CD14-positive monocyte (primary cell): ENCODE results near the gene CREB5. TPM values are rescaled to one million over a fixed set of nuclear protein-coding genes. Genes with fewer than 3 reads are reported as not detected.

Experiments
- DNase-seq, 3 donors: peaks; one replicate each; pipeline ENCODE4 v3.0.0-alpha.2; 2011 to 2022
- H2AFZ ChIP-seq: 2 replicates; pipeline ENCODE4 v1.6.0; 2012; ENCODE audit warnings: mild to moderate bottlenecking, low read depth, low read length, inconsistent platforms; ENCODE audit not compliant: insufficient read depth, poor library complexity, severe bottlenecking
- H3K27ac ChIP-seq, 2 donors: 1 replicate in 1 of 2; 2 replicates in 1 of 2; pipeline ENCODE4 v1.5.1; 2012 to 2013; ENCODE audit warnings: low read length in 2 of 2, control low read depth in 1 of 2, inconsistent platforms in 1 of 2, low read depth in 1 of 2, mild to moderate bottlenecking in 1 of 2
- H3K27me3 ChIP-seq, 2 donors: one replicate each; pipeline versions ENCODE4 v1.6.0 to v1.6.1; 2011 to 2013; ENCODE audit warnings: low read length in 2 of 2; ENCODE audit not compliant: control insufficient read depth in 2 of 2, insufficient read depth in 2 of 2
- H3K36me3 ChIP-seq, 2 donors: replicated peaks in 1 of 2; 1 replicate in 1 of 2; 2 replicates in 1 of 2; pipeline versions ENCODE4 v1.5.1 to v1.6.1; 2012 to 2013; ENCODE audit warnings: low read length in 2 of 2, control low read depth in 1 of 2, inconsistent platforms in 1 of 2, mild to moderate bottlenecking in 1 of 2; ENCODE audit not compliant: insufficient read depth in 2 of 2, control insufficient read depth in 1 of 2
- H3K4me1 ChIP-seq, 2 donors: 1 replicate in 1 of 2; 2 replicates in 1 of 2; pipeline versions ENCODE4 v1.5.1 to v1.6.1; 2012 to 2013; ENCODE audit warnings: low read length in 2 of 2, control low read depth in 1 of 2, inconsistent platforms in 1 of 2, mild to moderate bottlenecking in 1 of 2, moderate library complexity in 1 of 2; ENCODE audit not compliant: insufficient read depth in 2 of 2, control insufficient read depth in 1 of 2
- H3K4me2 ChIP-seq: replicated peaks from 2 replicates; pipeline ENCODE3; 2012; ENCODE audit warnings: low read length, moderate library complexity, mild to moderate bottlenecking; ENCODE audit not compliant: poor library complexity, severe bottlenecking; ENCODE audit errors: extremely low read depth
- H3K4me3 ChIP-seq, 3 experiments: fragments of 200-600 bp in 1 of 3; sonication (generic) in 1 of 3; replicated peaks in 1 of 3; 1 replicate in 2 of 3; 2 replicates in 1 of 3; pipeline ENCODE4 v1.5.1; 2011 to 2013; ENCODE audit warnings: low read length in 3 of 3, mild to moderate bottlenecking in 3 of 3, control low read depth in 2 of 3, low read depth in 2 of 3, inconsistent platforms in 1 of 3, moderate library complexity in 1 of 3
- H3K79me2 ChIP-seq: 2 replicates; pipeline ENCODE4 v1.6.0; 2012; ENCODE audit warnings: mild to moderate bottlenecking, control low read depth, inconsistent platforms, low read length, moderate library complexity; ENCODE audit not compliant: insufficient read depth
- H3K9ac ChIP-seq: 2 replicates; pipeline ENCODE4 v1.6.0; 2017; ENCODE audit warnings: low read length, mild to moderate bottlenecking; ENCODE audit not compliant: insufficient read depth, poor library complexity, severe bottlenecking
- H3K9me3 ChIP-seq, 2 donors: replicated peaks in 1 of 2; 1 replicate in 1 of 2; 2 replicates in 1 of 2; pipeline versions ENCODE4 v1.5.1 to v1.6.1; 2012 to 2013; ENCODE audit warnings: low read length in 2 of 2, control low read depth in 1 of 2; ENCODE audit not compliant: control insufficient read depth in 1 of 2, insufficient read depth in 1 of 2
- H4K20me1 ChIP-seq: 2 replicates; pipeline ENCODE4 v1.6.0; 2012; ENCODE audit warnings: mild to moderate bottlenecking, low read length, control low read depth, moderate library complexity; ENCODE audit not compliant: insufficient read depth
- H3K27ac Mint-ChIP-seq, 7 donors: one replicate each; pipeline ENCODE4 v1.8.0; 2020; ENCODE audit warnings: mild to moderate bottlenecking in 7 of 7, mixed read lengths in 7 of 7, moderate library complexity in 6 of 7, inconsistent platforms in 2 of 7
- H3K27me3 Mint-ChIP-seq, 3 donors: one replicate each; pipeline ENCODE4 v1.8.0; 2021 to 2022; ENCODE audit warnings: low read depth in 3 of 3, mild to moderate bottlenecking in 3 of 3, mixed read lengths in 3 of 3, moderate library complexity in 3 of 3, inconsistent platforms in 1 of 3
- H3K36me3 Mint-ChIP-seq, 2 donors: one replicate each; pipeline ENCODE4 v1.8.0; 2020; ENCODE audit warnings: mixed read lengths in 2 of 2, inconsistent platforms in 1 of 2, mild to moderate bottlenecking in 1 of 2
- H3K4me1 Mint-ChIP-seq: one replicate; pipeline ENCODE4 v1.8.0; 2020; ENCODE audit warnings: mild to moderate bottlenecking, mixed read lengths
- H3K4me3 Mint-ChIP-seq, 2 donors: one replicate each; pipeline ENCODE4 v1.8.0; 2020; ENCODE audit warnings: mild to moderate bottlenecking in 2 of 2, mixed read lengths in 2 of 2, moderate library complexity in 1 of 2
- H3K9me3 Mint-ChIP-seq, 7 donors: one replicate each; pipeline ENCODE4 v1.8.0; 2020 to 2022; ENCODE audit warnings: mixed read lengths in 7 of 7, mild to moderate bottlenecking in 6 of 7, moderate library complexity in 6 of 7, inconsistent platforms in 2 of 7
- WGBS: methylation state at CpG from one replicate; pipeline ENCODE4 v1.1.5; 2013; ENCODE audit warnings: missing lambda C conversion rate; ENCODE audit not compliant: insufficient coverage; 5-methylcytosine and 5-hydroxymethylcytosine counted together
- intact Hi-C, 2 donors: fragments of 100-400 bp; cut with micrococcal nuclease; formaldehyde crosslinking; loops; one replicate each; pipeline versions ENCODE4 v1.15.0 to v1.15.1; 2023
- polyA plus RNA-seq, 3 donors: library from polyadenylated mRNA; depleted of rRNA in 1 of 3; unstranded in 2 of 3; stranded (reverse) in 1 of 3; fragments of 300-500 nt in 2 of 3; fragments of >200 nt in 1 of 3; fragmentation: Illumina TruSeq in 2 of 3; gene quantifications; 1 replicate in 2 of 3; 2 replicates in 1 of 3; pipeline ENCODE4 v1.2.3, GENCODE V29; 2012 to 2021
- TF ChIP-seq, protein P1 (sequence below): fragments of 200-600 bp; IDR thresholded peaks from one replicate; pipeline ENCODE4 v1.8.0; 2022; ENCODE audit warnings: antibody characterized with exemption, mild to moderate bottlenecking

The CREB5 gene
- polyA plus RNA-seq, 3 donors, result 25.1 to 72.3 (median 44.2) TPM

- Histone ChIP-seq H3K9me3 (no peaks in the 10 kb centered on the region), H3K79me2 (no peaks in the 10 kb centered on the region), H3K36me3 (peaks cover 29 to 66% of the 10 kb centered on the region in 2 donors), H3K27ac (no peak overlapping the region), H3K4me3 (no peak overlapping the region), H3K9ac (no peak overlapping the region), H3K4me2 (no peak overlapping the region), H4K20me1 (peaks cover 81% of the 10 kb centered on the region), H3K27me3 (no peaks in the 10 kb centered on the region), H2AFZ (no peak overlapping the region), H3K4me1 (peaks cover 15 to 16% of the 10 kb centered on the region in 2 donors)
- intact Hi-C loops, result no loop called here
- Mint-ChIP-seq H3K27me3 (peaks cover 2 to 10% (median 3%) of the 10 kb centered on the region in 3 donors), H3K4me1 (peaks cover 17% of the 10 kb centered on the region), H3K9me3 (peaks cover 0 to 9% (median 2%) of the 10 kb centered on the region in 7 donors), H3K36me3 (peaks cover 44 to 71% of the 10 kb centered on the region in 2 donors), H3K4me3 (peak overlapping the region in 1 of 2 donors; percentile 44), H3K27ac (peak overlapping the region in 2 of 7 donors; percentile 7 to 15)
- TF ChIP-seq, protein P1, sequence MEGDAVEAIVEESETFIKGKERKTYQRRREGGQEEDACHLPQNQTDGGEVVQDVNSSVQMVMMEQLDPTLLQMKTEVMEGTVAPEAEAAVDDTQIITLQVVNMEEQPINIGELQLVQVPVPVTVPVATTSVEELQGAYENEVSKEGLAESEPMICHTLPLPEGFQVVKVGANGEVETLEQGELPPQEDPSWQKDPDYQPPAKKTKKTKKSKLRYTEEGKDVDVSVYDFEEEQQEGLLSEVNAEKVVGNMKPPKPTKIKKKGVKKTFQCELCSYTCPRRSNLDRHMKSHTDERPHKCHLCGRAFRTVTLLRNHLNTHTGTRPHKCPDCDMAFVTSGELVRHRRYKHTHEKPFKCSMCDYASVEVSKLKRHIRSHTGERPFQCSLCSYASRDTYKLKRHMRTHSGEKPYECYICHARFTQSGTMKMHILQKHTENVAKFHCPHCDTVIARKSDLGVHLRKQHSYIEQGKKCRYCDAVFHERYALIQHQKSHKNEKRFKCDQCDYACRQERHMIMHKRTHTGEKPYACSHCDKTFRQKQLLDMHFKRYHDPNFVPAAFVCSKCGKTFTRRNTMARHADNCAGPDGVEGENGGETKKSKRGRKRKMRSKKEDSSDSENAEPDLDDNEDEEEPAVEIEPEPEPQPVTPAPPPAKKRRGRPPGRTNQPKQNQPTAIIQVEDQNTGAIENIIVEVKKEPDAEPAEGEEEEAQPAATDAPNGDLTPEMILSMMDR, result no peak
- no peak for DNase-seq
- WGBS, result 97% methylated on average over 8 of the region's 8 CpGs
Measured at GRCh38 chr7:28804157-28804556, 391.8 kb downstream of the CREB5 start.

- H3K27ac ChIP-seq, result no peak overlapping the region
- intact Hi-C loops, result no loop called here
- Mint-ChIP-seq H3K36me3 (peaks cover 52 to 80% of the 10 kb centered on the region in 2 donors), H3K9me3 (peaks cover 0 to 9% (median 2%) of the 10 kb centered on the region in 7 donors), H3K27me3 (peaks cover 2 to 10% (median 3%) of the 10 kb centered on the region in 3 donors), H3K27ac (peak overlapping the region in 2 of 7 donors; percentile 33 to 36), H3K4me3 (peak overlapping the region in 1 of 2 donors; percentile 3), H3K4me1 (peaks cover 8% of the 10 kb centered on the region)
- 89% methylated on average over 2 of the region's 4 CpGs for WGBS
- H3K79me2 ChIP-seq, result no peaks in the 10 kb centered on the region
- no peak overlapping the region for H3K4me3 ChIP-seq
- peaks cover 7 to 9% of the 10 kb centered on the region in 2 donors for H3K4me1 ChIP-seq
- no peak overlapping the region for H3K9ac ChIP-seq
- no peaks in the 10 kb centered on the region for H3K9me3 ChIP-seq
- H3K27me3 ChIP-seq, result no peaks in the 10 kb centered on the region
- peaks cover 37 to 73% of the 10 kb centered on the region in 2 donors for H3K36me3 ChIP-seq
- TF ChIP-seq, protein P1, result no peak
- H4K20me1 ChIP-seq, result peaks cover 79% of the 10 kb centered on the region
- H3K4me2 ChIP-seq, result no peak overlapping the region
- H2AFZ ChIP-seq, result no peak overlapping the region
- no peak for DNase-seq
Measured at GRCh38 chr7:28804990-28805389, 392.7 kb downstream of the CREB5 start.
